HG02678 (cell line): Measurements from ENCODE around the gene DRG2.

Experiments used
- ATAC-seq: cut with Tn5 transposase; IDR thresholded peaks from one replicate; pipeline ENCODE4 v1.9.1; 2021; ENCODE audit warnings: mild to moderate bottlenecking, moderate library complexity; ENCODE audit not compliant: unreplicated experiment

Gene DRG2

DNA sequence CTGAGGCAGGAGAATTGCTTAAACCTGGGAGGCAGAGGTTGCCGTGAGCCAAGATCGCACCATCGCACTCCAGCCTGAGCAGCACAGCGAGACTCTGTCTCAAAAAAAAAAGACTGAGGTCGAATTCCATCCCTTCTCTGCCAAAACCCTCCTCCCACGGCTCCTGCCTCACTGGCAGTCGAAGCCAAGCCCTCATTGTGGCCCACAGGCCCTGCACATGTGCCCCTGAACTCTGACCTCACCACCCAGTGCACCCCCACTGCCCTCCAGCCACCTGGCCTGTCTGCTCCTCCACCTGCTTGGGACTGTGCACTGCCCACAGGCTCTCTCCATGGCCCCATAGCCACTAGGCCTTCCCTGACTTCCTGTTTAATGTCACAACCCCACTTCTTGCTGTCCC, 27.8 kb downstream of the DRG2 start:
- ATAC-seq: no peak

DNA sequence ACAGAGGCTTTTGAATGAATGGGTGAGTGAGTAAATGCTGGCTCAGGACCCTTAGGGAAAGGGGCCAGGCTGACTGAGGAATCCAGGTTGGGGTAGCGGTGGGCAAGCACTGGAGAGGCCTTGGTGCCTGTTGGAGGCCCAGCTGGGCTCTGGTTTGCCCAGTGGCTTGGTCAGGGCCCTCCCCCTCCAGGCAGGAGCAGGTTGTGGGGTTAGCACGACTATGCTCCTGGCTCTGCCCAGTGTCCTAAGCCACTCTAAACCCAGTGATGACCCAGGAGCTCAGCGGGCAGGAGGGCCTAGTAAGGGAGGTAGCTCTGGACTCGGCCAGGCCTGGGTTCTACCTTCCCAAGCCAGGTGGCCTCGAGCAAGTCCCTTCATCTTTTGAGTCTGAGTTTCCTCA, 28.3 kb downstream of the DRG2 start:
- no peak for ATAC-seq

DNA sequence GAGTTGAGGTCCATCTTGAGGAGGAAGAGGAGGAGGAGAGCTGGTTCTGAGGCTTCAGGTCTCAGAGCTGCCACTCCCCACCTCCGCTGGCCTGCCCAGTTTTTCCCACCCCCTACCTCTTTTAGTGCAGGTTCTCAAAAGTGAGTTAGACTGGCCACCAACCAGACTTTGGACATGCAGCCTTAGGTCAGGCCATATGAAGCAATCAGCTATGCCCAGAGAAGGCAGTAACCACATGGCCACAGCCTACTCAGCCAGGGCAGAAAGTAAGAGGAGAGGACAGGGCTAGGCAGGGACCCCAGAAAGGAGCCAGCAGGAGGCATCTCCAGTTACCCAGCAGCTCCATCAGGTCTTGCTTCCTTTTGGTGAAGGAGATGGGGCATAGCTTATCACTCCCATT, 29.8 kb downstream of the DRG2 start:
- ATAC-seq: no peak

DNA sequence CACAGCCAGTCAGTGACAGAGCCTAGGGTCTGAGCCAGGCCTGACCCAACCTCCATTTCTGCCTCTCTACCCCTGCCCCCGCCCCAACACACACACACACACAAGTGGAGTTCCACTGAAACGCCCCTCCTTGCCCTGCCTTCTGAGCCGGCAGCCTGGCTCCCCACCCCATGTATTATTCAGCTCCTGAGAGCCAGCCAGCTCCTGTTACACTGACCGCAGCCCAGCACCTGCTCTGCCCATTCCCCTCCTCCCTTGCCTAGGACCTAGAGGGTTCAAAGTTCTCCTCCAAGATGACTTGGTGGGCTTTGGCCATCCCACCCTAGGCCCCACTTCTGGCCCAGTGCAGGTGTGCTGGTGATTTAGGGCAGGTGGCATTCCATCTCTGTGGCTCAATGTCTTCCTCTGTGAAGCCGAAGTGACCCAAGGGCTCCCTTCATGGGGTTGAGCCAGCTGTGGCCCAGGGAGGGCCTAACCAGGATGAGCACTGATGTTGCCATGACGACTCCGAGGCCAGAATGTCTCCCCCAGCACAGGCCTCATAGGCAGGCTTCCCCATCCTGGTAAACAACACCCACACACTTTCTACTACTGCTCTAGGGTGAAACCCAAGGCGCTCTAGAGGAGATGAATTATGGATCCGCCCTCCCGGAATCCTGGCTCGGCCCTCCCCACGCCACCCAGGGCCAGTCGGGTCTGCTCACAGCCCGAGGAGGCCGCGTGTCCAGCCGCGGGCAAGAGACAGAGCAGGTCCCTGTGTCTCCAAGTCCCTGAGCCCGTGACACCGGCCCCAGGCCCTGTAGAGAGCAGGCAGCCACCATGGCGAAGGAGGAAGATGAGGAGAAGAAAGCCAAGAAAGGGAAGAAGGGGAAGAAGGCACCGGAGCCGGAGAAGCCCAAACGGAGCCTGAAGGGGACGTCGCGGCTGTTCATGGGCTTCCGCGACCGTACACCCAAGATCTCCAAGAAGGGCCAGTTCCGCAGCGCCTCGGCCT, 30.5 kb downstream of the DRG2 start:
- no peak for ATAC-seq

DNA sequence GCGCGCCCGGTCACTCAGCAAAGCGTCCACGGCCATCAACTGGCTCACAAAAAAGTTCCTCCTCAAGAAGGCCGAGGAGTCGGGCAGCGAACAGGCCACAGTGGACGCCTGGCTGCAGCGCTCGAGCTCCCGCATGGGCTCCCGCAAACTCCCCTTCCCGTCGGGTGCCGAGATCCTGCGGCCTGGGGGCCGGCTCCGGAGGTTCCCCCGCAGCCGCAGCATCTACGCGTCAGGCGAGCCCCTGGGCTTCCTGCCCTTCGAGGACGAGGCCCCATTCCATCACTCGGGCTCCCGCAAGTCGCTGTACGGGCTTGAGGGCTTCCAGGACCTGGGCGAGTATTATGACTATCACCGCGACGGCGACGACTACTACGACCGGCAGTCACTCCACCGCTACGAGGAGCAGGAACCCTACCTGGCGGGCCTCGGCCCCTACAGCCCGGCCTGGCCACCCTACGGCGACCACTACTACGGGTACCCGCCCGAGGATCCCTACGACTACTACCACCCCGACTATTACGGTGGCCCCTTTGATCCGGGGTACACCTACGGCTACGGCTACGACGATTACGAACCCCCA, 31.5 kb downstream of the DRG2 start:
- no peak for ATAC-seq

DNA sequence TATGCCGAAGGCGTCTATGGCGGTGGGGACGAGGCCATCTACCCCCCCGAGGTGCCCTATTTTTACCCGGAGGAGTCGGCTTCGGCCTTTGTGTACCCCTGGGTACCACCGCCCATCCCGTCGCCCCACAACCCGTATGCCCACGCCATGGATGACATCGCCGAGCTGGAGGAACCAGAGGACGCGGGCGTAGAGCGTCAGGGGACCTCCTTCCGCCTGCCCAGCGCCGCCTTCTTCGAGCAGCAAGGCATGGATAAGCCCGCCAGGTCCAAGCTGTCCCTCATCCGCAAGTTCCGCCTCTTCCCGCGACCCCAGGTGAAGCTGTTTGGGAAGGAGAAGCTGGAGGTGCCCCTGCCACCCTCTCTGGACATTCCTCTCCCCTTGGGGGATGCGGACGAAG, 32.2 kb downstream of the DRG2 start:
- no peak for ATAC-seq

DNA sequence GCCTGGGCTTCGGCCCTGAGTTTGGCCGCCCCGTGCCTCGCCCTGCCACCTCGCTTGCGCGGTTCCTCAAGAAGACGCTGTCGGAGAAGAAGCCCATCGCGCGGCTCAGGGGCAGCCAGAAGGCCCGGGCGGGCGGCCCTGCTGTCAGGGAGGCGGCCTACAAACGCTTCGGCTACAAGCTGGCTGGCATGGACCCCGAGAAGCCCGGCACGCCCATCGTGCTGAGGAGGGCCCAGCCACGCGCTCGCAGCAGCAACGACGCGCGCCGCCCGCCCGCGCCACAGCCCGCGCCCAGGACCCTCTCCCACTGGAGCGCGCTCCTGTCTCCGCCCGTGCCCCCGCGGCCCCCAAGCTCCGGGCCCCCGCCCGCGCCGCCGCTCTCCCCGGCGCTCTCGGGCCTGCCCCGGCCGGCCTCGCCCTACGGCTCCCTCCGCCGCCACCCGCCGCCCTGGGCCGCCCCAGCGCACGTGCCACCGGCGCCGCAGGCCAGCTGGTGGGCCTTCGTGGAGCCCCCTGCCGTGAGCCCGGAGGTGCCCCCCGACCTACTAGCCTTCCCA, 32.8 kb downstream of the DRG2 start:
- ATAC-seq: no peak

DNA sequence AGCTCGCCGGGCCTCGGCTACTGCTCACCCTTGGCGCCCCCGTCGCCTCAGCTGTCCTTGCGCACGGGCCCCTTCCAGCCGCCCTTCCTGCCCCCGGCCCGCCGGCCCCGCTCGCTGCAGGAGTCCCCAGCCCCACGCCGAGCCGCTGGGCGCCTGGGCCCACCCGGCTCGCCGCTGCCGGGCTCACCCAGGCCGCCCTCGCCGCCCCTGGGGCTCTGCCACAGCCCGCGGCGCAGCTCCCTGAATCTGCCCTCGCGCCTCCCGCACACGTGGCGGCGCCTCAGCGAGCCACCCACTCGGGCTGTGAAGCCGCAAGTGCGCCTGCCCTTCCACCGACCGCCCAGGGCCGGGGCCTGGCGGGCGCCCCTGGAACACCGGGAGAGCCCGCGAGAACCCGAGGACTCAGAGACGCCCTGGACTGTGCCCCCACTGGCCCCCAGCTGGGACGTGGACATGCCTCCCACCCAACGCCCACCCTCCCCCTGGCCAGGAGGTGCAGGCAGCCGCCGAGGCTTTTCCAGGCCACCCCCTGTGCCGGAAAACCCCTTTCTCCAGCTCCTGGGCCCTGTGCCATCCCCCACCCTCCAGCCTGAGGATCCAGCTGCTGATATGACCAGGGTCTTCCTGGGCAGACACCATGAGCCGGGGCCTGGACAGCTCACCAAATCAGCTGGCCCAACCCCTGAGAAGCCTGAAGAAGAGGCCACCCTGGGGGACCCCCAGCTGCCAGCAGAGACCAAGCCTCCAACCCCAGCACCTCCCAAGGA, 33.6 kb downstream of the DRG2 start:
- no peak for ATAC-seq

DNA sequence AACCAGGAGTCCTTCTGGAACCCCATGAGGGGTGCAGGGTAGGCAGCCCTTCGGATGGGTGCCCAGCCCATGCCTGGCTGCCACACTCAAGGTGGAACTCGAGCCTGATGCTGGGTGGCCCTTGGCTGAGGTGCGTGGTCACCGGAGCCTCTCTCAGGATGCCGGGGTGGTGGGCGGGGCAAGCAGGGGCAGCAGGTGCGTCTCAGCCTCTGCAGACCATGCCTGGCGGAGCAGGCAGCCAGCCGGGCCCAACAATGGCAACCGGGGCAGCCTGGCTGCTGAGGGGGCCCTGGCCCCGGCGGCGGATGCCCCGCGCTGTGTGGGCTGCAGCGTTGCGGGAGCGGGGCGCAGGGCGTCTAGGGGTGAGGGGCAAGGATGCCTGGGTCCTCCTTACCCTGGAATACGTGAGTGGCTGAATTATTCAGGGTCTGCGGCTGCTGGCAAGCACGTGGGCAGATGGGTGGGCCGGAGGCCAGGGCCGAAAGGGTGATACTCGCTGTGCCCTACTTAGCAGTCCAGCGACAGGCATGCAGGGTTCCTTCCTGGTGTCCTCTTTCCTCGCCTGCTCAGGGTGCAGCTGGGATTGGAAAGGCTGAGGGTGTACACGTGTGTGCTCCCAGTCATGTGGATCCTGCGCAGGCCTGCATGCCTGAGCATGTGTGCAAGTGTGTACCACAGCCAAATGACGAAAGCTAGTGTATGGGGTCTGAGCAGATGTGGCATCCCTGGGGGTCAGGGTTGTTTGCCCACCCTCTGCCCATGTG, 35.4 kb downstream of the DRG2 start:
- no peak for ATAC-seq

DNA sequence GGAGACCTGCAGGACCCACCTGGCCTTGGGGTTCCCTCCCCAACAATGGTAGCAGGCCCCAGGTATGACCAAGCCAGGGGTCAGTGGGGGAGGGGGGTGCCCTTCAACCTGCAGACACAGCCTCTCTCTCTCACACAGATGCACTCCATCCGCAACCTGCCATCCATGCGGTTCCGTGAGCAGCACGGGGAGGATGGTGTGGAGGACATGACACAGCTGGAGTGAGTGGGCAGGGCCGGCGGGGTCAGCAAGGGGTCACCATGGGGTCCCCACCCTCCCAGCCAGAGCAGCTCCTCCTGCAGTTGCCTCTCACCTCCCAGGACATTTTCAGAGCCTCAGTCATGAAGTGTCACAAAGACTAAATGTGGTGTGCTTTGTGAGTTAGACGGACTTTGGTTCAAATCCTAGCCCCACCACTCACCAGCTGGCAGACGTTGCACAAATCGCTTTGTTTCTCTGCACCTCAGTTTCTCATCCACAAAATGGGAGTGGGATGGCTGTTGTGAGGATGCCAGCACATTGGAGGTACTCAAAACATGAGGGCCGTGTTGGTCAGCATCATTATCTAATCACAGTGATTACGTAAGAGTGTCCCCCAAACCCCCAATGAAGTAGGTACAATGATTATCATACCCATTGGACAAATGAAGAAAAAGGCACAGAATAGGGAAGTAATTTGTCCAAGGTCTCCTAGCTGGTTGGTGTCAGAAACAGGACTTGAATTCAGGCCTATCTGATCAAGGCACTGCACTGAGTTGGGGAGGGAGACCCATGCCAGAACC, 36.8 kb downstream of the DRG2 start:
- no peak for ATAC-seq

DNA sequence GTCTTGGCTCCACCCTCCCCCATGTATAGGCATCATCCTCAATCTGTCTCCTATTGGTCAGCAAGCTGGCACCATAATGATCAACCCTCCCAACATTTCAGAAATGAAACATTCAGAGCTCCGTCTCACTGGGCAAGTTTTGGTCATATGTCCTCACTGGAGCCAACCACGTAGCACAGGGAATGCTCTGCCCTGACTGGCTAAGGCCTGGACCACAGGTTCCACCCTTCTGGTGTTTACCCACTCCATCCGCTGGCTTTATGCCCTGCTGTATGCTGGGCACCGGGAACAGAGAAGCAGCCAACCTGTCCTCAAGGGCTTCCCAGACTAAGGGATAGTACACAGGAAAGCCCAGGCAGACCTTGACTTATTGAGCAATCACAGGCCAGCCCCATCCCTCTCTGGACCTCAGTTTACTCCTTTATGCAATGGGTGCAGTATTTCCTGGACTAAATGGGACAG, 41.3 kb downstream of the DRG2 start:
- ATAC-seq: no peak

DNA sequence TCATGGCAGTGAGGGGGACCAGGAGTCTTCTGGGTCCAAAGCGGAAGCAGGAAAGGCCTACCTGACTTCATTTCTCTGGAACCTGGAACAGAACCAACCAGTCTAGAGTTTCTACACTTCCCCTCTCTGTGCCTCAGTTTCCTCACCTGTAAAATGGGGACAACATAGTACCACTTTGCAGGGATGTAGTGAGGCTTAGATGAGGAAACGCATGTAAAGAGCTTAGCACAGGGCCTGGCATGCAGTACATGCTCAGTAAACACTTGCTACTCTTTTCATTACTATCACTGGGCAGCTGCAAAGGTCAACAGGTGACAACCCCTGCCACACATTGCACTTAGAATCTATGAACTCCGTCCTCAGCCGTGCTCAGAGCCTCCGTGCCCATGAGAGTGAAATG, 45.0 kb downstream of the DRG2 start:
- no peak for ATAC-seq

DNA sequence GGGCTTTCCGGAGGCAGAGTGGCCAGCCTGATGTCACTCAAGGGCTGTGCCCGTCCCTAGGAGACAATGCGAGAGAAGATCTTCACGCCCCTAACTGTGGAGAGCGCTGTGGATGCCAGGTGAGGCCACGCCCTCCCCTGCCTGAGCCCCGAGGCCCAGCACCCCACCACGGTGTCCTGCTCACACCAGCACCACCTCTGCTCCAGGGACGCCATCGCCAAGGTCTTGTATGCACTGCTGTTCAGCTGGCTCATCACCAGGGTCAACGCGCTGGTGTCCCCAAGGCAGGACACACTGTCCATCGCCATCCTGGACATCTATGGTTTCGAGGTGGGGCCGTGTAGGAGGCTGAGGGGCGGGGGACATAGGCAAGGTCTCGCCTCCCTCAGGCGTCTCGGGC, 48.6 kb downstream of the DRG2 start:
- no peak for ATAC-seq

DNA sequence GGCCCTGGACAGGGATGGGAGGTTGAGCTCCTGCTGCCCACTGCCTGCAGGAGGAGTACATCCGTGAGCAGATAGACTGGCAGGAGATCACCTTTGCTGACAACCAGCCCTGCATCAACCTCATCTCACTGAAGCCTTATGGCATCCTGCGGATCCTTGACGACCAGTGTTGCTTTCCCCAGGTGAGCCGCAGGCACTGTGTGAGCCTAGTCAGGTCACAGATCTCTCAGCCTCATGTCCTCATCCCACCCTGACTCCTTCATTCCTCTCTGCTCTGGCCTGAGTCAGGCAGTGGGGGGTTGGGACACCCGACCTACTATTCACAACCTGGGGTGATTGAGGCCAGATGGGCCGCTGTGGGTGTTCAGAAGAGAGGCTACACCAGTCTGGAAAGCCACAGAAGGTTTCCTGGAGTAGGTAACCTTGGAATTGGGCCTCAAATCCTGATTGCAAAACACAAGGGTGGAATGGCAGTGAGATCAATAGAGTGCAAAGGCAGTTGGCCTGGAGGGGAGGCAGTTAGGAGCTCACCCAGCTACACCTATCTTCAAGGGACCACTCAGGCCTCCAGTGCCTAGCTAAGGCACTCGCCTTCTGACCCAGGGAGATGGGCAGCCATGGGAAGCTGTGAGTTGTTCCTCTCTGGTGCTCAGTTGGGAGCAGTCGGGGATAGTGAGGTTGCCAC, 50.5 kb downstream of the DRG2 start:
- no peak for ATAC-seq

DNA sequence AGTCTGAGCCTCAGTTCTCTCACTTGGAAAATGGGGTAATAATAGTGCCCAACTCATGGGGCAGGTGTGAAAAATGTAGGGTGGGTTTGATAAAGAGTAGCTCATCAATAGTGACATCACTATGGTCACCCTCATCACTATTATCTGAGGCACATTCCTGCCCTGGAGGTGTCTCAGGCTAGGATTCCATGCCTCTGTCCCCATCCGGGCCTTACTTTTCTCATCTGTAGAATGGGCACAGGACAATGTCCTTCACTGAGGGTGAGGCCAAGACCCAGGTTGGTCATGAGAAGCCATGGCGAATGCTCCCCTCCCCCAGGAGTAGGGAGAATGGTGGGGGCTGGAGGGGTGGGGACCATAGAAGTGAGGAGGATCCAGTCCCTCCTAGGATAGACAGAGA, 51.3 kb downstream of the DRG2 start:
- ATAC-seq: no peak

DNA sequence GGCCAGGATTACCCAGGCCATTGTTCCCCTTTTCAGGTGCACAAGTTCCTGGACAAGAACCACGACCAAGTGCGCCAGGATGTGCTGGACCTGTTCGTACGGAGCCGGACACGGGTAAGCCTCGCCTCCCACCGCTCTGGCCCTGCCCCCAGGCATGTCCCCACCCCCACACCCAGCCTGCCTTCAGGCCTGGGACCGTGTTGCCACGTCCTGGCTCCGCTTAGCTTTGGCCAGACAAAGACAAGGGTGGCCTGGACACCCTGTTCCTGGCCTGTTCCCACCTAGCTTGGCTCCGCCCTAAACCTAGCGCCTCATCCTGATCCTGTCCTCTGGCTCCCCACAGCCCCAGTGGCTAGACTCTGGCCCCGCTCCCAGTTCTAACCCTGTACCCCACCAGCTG, 51.8 kb downstream of the DRG2 start:
- no peak for ATAC-seq

DNA sequence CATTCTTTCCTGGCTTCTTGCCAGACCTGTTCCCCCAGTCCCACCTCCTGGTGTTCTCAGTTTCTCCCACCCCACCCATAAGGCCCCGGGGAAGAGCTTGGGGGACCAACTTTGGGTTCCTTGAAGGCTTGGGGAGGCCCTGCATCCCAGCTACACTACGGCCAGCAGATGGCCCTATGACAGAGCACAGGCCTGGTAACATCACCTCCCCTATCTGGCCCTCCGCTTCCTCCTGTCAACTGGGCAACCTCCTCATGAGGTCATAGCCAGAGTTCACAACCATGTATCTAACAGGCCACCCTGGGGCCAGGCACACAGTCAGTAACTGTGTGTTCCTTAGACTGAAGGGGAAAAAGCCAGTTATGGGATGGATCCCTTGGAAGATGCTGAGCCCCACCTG, 52.2 kb downstream of the DRG2 start:
- ATAC-seq: no peak

DNA sequence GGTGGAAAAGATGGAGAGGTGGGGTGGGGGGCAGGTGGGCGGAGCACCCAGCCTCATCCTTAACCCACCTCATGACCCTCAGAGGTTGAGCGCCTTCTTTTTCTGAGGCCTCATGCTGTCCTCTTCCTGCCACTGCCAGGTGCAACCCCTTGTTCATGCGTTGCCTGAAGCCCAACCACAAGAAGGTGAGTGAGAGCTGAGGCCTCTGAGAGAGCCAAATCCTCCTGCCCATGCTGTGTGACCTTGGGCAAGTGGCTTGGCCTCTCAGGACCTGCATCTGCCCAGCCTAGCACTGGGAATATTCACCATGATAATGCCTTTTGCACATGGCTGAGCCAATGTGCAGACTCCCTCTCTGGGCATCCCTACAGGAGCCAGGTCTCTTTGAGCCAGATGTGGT, 52.9 kb downstream of the DRG2 start:
- no peak for ATAC-seq

DNA sequence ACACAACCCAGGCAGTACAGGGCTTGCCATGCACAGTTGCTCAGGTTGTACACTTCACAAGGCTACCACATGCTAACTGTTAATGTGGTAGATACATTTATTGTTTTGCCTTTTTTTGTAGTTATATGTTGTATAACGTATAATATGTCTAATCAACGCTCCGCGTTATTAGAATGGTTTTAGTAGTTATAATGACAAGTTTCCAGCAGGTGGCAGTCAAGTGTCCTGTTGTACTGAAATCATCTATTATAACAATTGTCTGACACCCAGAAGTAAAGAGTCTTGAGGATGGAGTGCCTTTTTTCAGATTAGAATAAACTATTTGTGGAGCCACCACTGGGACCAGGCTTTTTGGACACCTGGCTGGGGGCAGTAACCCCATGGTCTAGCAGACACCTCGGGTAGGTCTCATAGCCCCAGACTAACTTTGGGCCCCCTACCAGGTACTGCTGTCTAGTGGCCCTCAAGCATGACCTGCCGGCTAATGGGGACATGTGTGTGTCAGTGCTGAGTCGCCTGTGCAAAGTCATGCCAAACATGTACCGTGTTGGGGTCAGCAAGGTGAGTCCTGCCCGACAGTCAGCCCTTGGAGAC, 53.6 kb downstream of the DRG2 start:
- ATAC-seq: no peak
